Body of pancreas (tissue), 4 donors: ENCODE results near the gene ADPRS.

Experiments
- CTCF ChIP-seq, 7 experiments: fragments of 450-650 bp in 4 of 7; fragments of 200-600 bp in 3 of 7; sonication (generic) in 3 of 7; IDR thresholded peaks; one replicate each; pipeline ENCODE4 v1.5.1; 2016 to 2019; ENCODE audit warnings: antibody characterized with exemption in 7 of 7
- POLR2A ChIP-seq, 3 donors: fragments of 450-650 bp; IDR thresholded peaks; one replicate each; pipeline ENCODE4 v1.6.1; 2016; ENCODE audit warnings: antibody characterized with exemption in 3 of 3, mild to moderate bottlenecking in 2 of 3

- TF ChIP-seq CTCF (IDR thresholded peaks at IDR 0.05) (no peak), POLR2A (IDR thresholded peaks at IDR 0.05) (no peak)
Observed at GRCh38 chr1:36118447-36119204, 29.9 kb downstream of the ADPRS start.
